ENCODE data around the gene ELF5.
A peak's percentile ranks its signal among the peaks of the same experiment; 100 is the strongest.

ELF5 gene

GRCh38 chr11:34448223-34448994 lies 65.2 kb downstream of the ELF5 start:
- DNase-seq, result no peak

- DNase-seq, result no peak
These were observed 66.5 kb downstream of the ELF5 start for GRCh38 chr11:34447044-34447443.

GRCh38 chr11:34446386-34446785 lies 67.2 kb downstream of the ELF5 start:
- DNase-seq, result no peak

- no peak for DNase-seq
These were observed 67.6 kb downstream of the ELF5 start for GRCh38 chr11:34445956-34446355.

GRCh38 chr11:34444428-34444827 lies 69.2 kb downstream of the ELF5 start:
- no peak for DNase-seq

GRCh38 chr11:34443136-34443535 lies 70.5 kb downstream of the ELF5 start:
- DNase-seq, result no peak

GRCh38 chr11:34441814-34442213 lies 71.8 kb downstream of the ELF5 start:
- no peak for DNase-seq

GRCh38 chr11:34439610-34440198 lies 73.9 kb downstream of the ELF5 start:
- DNase-seq, result no peak

- peak; percentile 98 for DNase-seq
These were observed 74.8 kb downstream of the ELF5 start, which contains the start of gene CAT for GRCh38 chr11:34438529-34439507. TSS of gene CAT (plus strand) at chr11:34438934. CDS start at chr11:34439014, 80 bp downstream.

- DNase-seq, result no peak
These were observed 76.1 kb downstream of the ELF5 start for GRCh38 chr11:34437224-34438125.

GRCh38 chr11:34433899-34434298 lies 79.7 kb downstream of the ELF5 start:
- DNase-seq, result no peak

- DNase-seq, result no peak
These were observed 80.8 kb downstream of the ELF5 start for GRCh38 chr11:34432822-34433221.

GRCh38 chr11:34431979-34432378 lies 81.6 kb downstream of the ELF5 start:
- DNase-seq, result no peak
